ENCODE results near the gene CYSRT1.

Gene CYSRT1

DNA sequence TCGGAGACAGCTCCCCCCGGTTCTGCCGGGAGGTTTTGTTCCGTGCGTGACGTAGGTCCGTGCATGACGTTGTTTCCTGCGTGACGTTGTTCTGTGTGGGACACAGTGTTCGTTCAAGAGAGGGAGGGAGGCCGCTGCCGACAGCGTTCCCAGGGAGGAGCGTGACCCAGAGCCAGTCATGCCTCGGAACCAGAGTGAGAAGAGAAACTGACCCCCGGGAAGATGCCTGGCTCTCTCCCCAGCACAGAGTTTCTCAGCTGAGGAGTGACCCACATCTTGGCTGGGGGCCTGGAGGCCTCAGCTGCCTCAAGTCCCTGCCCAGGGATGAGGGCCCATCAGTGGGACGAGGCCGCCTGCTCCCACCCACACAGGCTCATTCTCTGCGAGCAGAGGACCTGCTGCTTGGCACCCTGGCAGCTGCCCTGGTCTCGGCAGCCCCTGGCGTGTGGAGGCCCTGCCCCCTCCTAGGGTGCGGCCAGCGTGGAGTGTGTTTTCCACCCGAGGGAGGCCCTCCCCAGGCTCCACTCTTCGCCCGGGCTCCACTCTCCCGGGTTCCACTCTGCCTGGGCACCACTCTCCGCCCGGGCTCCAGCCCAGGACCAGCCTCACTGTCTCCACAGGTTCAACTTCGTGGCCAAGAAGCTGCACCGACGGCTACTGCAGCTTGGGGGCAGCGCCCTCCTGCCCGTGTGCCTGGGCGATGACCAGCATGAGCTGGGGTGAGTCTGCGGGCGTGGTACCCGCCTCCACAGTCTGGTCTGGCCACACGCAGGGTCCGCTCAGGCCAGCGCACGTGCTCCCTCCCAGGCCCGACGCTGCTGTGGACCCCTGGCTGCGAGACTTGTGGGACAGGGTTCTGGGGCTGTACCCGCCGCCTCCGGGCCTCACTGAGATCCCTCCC, 11.6 kb upstream of the CYSRT1 start:
- DNase-seq: no peak

DNA sequence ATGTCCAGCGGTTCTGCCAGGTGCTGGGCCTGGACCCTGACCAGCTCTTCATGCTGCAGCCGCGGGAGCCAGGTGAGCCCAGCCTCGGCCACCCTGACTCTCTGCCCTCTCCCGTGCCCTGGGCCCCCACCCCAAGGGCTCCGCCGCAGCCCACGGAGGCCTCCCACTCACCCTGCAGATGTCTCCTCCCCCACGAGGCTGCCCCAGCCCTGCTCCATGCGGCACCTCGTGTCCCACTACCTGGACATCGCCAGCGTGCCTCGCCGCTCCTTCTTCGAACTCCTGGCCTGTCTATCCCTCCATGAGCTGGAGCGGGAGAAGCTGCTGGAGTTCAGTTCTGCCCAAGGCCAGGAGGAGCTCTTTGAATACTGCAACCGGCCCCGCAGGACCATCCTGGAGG, 10.4 kb upstream of the CYSRT1 start:
- no peak for DNase-seq

DNA sequence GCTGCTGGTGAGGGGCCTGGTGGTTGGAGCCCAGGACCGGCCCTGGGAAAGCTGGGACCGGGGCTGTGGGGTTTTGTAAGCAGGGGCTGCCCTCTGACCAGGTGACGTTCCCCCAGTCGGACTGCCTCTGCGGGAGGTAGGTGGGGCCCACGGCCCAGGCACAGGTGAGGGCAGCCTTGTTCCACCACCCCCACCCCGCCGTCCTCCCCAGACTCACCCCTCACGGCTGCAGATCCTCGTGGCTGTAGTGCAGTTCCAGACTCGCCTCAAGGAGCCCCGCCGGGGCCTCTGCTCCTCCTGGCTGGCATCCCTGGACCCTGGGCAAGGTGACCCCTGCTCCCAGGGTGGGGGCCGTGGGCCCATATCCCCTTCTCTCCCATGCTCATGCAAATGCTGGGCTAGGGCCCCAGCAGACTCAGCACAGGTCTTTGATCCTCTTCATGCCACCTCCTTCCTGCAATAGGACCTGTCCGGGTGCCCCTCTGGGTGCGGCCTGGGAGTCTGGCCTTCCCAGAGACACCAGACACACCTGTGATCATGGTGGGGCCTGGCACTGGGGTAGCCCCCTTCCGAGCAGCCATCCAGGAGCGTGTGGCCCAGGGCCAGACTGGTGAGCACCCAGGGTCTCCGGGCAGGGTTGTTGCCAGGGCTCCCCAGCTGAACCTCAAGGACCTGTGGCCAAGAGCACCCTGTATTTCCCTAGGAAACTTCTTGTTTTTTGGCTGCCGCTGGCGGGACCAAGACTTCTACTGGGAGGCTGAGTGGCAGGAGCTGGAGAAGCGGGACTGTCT, 9.6 kb upstream of the CYSRT1 start:
- no peak for DNase-seq

- no peak for DNase-seq
Observed at GRCh38 chr9:137216188-137216965, 8.6 kb upstream of the CYSRT1 start.

DNA sequence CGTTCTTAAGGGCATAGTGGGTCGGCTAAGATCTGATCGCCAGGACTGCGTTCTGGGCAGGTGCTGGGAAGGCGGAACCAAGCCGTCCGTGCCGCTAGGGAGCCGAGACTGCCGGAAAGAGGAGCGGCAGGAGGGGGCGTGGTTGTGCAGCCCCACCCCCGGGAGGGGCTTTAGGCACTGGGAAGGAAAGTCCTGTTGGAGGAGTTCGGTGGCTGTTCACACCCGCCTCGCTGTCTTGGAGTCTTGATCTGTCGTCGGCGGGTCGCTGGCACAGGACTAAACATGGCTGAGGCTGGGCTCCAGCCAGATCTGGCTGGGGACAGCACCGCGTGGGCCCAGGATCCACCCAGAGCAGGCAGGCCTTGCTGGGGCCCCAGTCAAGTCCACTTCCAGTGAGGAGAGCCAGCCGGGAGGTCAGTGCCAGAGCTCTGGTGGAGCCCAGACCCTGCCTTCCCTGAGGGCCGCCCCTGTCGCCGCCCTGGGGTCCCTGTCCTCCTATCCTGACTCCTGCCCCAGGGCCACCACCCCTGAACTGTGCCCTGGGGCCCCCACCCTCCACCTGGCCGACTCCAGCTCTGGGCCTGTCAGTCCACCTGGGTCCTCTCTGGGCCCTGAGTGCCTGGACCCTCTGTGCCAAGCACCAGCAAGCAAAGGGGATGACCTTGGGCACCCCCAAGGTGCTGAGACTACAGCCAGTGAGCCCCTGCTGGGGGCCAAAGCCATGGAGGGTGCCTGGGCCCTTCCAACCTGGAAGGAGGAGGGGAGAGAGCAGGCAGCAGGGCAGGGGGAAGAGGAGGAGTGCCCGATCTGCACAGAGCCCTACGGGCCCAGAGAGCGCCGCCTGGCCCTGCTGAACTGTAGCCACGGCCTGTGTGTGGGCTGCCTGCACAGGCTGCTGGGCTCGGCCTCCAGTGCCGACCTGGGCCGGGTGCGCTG, 7.4 kb upstream of the CYSRT1 start:
- no peak for DNase-seq

DNA sequence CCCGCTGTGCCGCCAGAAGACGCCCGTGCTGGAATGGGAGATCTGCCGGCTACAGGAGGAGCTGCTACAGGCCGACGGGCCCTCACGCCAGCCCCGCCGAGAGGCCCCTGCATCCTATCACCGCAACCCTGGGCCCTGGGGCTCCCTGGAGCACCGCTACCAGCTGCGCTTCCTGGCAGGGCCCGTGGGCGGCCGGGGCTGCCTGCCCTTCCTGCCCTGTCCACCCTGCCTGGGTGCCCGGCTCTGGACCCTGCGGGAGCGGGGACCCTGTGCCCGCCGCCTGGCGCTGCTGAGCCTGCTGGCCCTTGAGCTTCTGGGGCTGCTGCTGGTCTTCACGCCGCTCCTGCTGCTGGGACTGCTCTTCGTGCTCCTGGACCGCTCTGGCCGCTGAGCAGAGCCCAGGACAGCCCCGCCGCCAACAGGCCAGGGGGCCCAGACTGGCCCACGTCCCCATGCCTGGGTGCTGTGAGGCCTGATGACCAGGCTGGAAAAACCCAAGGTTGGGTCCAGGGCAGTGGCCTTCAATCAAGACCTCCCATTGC, 6.7 kb upstream of the CYSRT1 start:
- DNase-seq: no peak

DNA sequence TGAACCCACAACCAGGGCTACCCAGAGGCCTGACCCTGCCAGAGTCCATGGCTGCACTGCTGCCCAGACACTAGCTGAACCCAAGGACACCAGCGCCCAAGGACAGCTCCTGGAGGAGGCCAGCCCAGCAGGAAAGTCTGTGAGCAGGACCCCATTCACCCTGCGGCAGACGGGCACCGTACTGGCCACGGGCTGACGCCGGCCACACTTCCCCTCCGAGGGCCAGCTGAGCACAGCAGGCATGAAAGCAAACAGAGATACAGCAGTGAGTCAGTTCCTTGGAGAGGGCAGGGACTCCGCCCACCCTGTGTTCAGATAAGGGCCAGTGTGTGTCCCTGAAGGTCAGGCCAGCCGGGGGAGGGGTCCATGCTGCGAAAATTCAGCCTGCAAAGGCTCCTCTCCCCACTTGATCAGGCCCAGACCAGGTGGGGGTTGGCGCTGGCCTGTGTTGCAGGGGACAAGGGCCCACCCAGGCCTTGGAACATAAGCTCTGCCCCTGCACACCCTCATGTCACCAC, 6.2 kb upstream of the CYSRT1 start:
- no peak for DNase-seq

GRCh38 chr9:137219757-137220316, 5.1 kb upstream of the CYSRT1 start:
- DNase-seq: no peak

- no peak for DNase-seq
Observed at GRCh38 chr9:137220317-137221094, 4.5 kb upstream of the CYSRT1 start.

DNA sequence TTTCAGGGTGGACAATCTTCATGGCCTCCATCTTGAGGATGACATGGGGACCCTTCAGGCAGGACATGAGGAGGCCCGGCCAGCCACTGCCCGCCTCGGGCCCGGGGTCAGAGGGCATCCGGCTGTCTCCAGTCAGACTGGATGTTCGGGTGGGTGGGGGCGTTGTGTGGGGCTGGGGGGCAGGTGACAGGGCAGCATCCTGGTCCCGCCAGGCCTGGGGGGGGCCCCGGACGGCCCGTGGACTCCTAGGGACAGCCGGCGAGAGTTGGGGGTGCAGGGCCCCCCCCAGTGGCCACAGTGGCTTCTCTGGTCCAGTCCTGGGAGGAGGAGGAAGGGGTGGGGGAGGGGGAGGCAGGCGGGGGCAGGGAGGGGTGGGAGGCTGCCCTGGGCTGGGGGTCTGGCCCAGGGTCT, 3.9 kb upstream of the CYSRT1 start:
- no peak for DNase-seq

GRCh38 chr9:137221506-137222111, 3.4 kb upstream of the CYSRT1 start:
- no peak for DNase-seq

GRCh38 chr9:137222190-137223077, 2.5 kb upstream of the CYSRT1 start, which contains the start of gene RNF208:
RNF208 (minus strand) TSS chr9:137222240; CDS start chr9:137221212, 1,028 bp downstream.
- DNase-seq: no peak

DNA sequence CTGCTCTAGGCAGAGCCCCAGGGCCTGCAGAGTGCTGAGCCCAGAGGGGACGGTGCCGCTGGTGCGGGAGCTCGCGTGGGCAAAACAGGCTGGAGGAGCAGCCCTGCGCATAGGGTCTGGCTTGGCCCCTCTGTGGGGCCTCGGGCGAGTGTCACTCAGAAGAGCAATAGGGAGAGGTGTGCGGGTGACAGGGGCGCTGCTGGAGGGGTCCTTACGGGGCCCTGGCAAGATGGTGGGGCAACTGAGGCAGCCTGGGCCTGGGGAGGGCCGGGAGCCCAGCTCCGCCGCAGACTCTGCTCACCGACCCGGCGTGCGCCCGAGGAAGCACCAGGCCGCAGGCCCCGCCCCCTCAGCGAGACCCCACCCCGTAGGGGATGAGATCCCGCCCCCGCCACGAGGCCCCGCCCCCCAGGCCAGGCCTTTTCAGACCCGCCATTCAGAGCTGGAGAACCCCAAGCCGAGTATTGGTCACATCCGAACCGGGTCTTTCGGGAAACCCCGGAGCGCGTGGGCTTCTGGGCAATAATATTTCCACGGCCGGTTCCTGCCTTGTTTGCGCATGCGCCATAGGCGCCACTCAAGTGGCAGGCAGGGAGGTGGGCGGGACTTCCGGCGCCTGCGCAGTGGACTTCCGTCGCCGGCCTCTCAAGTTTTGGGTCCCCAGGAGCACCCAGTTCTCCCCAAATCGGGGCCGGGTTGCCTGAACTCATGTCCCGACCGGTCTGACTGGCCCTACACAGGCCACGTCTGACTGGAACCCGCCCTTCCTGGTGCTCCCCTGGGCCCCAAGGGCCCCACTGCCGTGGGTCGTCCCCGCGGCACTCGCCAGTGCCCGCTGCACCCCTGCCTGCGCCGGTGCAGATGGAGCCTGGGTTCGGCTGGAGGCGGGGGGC, 1.6 kb upstream of the CYSRT1 start:
- peak; percentile 95 for DNase-seq

DNA sequence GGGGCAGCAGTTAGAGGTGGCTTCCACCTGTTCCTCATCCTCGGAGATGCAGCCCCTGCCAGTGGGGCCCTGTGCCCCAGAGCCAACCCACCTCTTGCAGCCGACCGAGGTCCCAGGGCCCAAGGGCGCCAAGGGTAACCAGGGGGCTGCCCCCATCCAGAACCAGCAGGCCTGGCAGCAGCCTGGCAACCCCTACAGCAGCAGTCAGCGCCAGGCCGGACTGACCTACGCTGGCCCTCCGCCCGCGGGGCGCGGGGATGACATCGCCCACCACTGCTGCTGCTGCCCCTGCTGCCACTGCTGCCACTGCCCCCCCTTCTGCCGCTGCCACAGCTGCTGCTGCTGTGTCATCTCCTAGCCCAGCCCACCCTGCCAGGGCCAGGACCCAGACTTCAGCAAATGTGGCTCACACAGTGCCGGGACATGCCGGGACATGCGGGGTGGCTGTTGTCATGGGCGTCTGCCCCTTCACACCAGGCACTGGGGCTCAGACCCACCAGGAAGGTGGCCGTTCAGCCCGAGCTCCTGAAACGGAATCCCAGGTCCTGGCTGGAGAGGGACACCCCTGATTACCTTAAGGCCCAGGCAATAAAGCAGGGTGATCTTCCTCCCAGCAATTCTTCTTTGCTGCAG, 841 bp downstream of the CYSRT1 start:
- DNase-seq: no peak

GRCh38 chr9:137226338-137227053, 1.5 kb downstream of the CYSRT1 start:
- no peak for DNase-seq

DNA sequence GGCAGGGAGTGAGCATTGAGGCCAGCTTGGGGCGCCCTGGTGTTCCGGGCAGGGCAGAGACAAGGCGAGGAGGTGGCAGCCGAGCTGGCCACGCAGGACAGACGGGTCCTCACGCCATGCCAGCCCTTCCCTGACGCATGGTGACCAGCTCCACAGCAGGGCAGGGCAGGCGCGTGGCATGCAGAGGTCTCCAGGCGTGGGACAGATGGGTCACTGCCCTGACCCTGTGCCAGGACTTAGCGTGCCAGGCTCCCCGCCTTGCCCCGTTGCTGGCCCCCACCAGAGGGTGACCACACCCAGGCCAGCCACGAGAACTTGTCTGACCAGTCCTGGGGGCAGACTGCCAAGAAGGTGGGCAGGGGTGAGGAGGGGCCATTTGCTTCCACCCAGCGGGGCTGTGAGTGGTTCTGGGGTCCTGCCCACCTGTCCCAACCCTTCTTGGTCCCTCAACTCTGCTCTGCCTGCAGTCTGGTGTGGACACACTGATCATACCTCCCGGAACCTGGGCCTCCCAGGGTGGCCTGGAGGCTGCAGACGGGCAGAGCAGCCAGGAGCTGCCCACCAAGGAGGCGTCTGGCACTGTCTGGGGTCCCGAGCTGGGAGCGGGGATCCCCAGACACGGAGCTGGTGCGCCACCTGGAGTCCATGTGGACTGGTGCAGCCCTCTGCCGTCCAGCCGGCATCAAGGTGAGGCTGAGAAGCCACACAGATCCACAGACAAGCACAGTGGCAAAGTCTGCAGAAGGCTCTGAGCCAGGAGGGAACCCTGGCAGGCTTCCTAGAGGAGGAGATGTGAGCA, 2.3 kb downstream of the CYSRT1 start, which contains the start of gene RNF224:
Gene RNF224 (plus strand): TSS at position 449 of the 799 bp plus-strand sequence. CDS start 834 bp downstream, outside the sequence.
- DNase-seq: peak; percentile 47
